ENCODE data around the gene FAM110D.

Gene FAM110D

DNA sequence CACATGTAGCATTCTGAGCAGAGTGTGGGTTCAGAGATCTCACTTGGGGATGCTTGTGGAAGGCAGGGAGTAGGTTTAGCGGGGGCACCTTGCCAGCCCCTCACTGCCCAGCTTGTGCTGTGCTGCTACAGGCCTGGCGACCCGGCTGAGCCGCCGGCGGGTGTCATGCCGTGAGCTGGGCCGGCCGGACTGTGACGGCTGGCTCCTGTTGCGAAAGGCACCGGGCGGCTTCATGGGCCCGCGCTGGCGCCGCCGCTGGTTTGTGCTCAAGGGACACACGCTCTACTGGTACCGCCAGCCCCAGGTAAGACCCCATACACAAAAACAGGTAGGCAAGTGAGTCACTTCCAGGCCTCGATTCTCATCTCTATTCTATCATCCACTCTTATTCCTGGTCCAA lies 26.0 kb downstream of the FAM110D start:
- no peak for DNase-seq (ENCODE audit: low read depth in 2 of 2, low spot score in 1 of 2)

DNA sequence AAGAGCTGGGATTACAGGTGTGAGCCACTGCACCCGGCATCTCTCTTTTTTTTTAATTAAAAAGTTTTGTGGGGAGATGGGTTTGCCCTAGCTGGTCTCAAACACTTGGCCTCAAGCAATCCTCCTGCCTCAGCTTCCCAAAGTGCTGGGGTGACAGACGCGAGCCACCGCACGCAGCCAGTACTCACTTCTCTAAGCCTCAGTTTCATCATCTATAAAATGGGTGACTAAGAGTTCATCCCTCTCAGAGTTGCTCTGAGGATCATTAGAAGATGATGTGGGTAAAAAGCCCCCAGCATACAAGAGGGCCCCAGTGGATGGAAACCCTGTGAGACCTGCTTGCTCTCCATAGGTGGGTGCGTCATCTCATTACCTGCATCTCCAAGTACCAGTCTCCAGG lies 29.0 kb downstream of the FAM110D start:
- DNase-seq (ENCODE audit: low read depth in 2 of 2, low spot score in 1 of 2), result no peak

DNA sequence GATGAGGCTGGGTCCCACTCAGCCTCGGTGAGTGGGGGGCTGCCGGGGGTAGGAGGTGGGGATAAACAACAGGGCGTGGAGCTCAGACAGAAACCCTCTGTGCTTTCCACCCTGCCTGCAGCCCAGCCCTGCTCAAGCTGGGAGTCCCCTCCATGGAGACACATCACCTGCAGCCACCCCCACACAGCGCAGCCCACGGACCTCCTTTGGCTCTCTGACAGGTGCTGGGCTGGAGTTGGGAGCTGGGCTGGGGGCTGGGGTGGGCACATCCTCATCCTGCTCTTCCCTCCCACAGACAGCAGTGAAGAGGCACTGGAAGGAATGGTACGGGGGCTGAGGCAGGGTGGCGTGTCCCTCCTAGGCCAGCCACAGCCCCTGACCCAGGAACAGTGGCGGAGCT lies 29.6 kb downstream of the FAM110D start:
- DNase-seq (ENCODE audit: low read depth in 2 of 2, low spot score in 1 of 2), result no peak

DNA sequence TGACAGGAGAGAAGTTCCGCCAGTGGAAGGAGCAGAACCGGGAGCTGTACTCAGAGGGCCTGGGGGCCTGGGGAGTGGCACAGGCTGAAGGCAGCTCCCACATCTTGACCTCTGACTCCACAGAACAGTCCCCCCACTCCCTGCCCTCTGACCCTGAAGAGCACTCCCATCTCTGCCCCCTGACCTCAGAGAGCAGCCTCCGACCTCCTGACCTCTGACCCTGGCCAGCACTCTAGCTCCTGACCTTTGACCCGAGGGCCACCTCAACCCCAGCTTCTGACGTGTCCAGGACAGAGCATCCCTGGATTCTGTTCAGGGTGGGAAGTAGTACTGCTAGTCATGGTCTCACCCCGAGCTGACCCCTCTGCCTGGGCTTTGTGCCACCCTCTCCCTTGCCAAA lies 30.5 kb downstream of the FAM110D start:
- no peak for DNase-seq (ENCODE audit: low read depth in 2 of 2, low spot score in 1 of 2)

DNA sequence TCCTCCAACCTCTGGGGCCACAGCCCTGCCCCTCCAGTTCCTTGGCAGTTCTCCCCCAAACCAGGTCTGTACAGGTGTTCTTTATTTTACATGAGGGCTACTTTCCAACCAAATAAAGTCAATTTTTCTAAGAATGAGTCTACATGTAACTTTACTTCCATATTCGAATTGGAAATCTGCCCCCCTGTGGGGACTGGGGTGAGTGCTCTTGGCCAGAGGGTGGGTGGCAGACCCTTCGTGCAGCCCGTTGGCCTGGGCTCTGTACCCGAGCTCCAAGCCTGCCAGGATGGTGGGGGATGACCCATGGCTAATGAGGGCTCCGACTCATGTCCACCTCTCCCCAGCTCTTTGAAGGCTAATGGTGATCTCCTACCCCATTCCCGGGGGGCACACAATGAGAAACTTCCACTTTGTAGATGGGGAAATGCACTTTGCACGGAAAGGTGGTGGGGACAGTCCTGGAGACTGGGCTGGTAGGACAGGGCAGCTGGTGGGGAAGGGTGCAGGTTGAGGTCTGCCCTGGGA lies 30.9 kb downstream of the FAM110D start:
- DNase-seq (ENCODE audit: low read depth in 2 of 2, low spot score in 1 of 2), result no peak

DNA sequence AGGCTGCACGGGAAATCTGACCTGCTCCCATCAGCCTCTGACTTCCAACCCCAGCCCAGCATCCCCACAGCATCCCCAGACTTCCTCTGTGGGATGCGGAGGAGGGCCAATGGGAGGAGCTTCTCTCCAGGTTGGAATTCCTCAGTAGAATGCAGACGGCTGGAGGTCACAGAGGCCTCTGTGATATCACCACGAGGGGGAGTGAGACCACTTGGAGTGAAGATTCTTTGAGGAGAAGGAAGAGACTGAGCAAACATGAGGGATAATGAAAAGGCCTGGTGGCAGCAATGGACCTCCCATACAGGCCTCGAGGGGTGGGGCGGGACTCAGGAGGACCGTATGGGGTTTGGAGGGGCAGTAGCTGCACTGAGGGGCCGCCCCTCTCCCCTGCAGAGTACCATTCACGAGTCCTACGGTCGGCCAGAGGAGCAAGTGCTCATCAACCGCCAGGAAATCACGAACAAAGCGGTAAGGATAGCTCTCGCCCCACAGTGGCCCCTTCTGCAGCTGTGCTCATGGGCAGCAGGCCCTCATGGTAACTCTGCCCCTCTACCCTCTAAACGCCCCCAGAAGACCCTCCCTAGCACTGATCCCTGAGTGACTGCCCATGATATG lies 31.6 kb downstream of the FAM110D start, which contains the start of gene CATSPER4:
Gene CATSPER4, plus strand, starts transcription at position 230 of the 615 bp plus-strand sequence. Its CDS starts 26 bp downstream, at position 256.
- DNase-seq (ENCODE audit: low read depth in 2 of 2, low spot score in 1 of 2), result no peak

DNA sequence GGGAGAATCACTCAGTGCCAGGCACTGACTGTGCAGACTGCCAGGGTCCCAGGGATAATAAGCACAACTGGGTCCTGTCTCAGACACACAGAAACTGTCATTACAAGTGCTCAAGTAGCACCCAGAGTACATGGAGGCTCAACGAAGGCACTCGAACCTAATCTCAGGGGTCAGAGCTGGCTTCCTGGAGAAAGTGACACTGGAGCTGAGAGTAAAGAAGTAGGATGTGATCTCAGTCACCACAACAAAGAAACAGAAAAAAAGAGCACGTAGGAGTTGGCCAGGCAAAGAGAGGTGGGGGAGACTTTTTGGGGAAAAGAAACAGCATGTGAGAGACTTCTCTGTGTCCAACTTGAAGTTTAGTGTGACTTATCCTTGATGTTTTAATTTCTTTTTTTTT lies 32.9 kb downstream of the FAM110D start:
- no peak for DNase-seq (ENCODE audit: low read depth in 2 of 2, low spot score in 1 of 2)

DNA sequence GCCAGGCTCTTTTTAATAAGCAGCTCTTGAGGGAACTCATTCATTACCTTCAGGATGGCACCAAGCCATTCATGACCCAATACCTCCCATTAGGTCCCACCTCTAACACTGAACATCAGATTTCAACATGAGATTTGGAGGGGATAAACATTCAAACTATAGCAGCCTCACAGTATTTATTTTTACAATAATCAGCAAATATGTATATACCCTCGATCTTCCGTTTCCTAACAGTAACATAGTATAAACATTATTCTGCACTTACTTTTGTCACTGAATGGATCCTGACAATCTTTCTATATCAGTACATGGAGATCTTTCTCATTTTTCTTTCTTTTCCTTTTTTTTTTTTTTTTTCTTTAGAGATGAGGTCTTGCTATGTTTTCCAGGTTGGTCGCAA lies 36.9 kb downstream of the FAM110D start:
- DNase-seq (ENCODE audit: low read depth in 2 of 2, low spot score in 1 of 2), result no peak

DNA sequence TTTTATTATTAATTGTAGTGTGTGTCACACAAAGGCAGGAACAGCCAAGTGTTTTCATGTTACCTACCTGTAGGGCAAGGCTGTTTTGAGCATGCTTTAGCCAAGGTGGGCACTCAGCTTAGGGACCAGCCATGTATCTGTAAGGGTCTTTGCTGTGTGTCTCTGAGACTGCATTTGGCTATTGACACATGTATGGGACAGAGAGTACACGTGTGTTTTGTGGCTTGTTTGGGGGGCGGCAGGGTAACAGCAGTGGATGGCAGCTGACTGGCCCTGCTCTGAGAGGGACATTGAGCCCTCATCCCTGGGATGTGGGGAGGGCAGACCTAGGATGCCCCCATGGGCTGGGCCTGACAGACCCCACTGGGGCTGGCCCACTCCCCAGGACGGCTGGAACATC lies 38.4 kb downstream of the FAM110D start:
- DNase-seq (ENCODE audit: low read depth in 2 of 2, low spot score in 1 of 2), result no peak

DNA sequence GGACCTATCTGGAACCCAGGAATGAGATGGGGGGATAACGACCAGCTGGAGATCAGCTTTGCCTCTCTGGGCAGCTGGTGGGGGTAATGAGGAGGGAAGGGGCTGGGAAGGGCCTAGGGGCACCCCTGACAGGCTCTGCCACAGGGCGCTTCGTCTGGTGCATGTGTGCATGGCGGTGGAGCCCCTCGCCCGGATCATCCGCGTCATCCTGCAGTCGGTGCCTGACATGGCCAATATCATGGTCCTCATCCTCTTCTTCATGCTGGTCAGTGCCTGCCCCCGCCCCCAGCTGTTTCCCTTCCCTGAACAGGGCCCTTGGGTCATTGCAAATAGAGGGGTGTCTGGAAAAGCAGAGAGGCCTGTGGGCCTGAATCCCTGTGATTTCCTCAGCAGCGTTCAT lies 38.9 kb downstream of the FAM110D start:
- DNase-seq (ENCODE audit: low read depth in 2 of 2, low spot score in 1 of 2), result no peak

DNA sequence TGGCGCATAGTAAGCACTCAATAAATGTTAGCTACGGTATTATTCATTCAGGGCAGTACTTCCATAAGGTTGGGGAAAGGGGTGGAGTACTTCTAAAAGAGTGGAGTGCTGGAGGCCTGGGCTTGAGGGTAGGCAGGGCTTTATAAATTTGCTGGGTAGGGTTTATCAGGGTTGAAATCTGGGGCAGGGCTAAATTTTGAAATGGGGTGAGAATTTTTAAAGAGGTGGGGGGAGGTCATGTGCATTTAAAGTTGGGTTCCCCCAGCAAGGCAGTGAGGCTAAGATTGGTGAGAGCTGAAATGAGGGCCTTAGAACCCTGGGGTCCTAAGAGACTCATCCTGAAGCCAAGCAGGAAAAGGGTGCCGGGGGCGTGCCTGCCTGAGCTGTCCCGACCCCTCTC lies 41.5 kb downstream of the FAM110D start:
- no peak for DNase-seq (ENCODE audit: low read depth in 2 of 2, low spot score in 1 of 2)

DNA sequence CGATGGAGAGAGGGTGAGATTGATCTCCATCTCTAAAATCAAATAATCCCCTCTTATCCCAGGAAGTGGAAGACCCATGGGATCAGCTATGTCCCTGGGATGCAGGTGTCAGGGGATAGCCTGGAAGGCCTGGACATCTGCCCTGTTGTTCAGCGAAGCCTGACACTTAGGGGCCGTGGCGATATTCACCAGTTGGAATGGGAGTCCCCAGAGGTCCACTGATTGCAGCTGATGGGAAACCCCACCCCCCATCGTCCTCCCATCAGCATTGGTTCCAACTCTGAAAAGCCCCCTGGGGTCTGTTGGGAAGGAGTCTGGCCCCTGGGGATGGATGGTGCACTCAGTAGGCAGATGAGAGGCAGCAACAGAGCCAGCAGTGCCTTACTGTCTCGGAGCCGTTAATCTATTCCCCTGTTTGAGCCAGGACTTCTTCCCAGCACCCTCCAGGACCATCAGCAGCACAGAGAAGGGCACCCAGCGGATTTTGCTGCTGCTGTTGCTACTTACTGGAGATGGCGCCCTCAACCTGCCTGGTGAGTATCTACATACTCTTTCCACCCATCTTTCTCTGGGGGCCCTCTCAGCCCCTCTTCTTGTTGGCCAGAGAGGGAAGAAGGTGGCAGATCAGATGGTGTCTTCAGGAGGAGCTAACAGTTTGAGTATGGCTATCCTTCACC lies 44.9 kb downstream of the FAM110D start:
- no peak for DNase-seq (ENCODE audit: low read depth in 2 of 2, low spot score in 1 of 2)

DNA sequence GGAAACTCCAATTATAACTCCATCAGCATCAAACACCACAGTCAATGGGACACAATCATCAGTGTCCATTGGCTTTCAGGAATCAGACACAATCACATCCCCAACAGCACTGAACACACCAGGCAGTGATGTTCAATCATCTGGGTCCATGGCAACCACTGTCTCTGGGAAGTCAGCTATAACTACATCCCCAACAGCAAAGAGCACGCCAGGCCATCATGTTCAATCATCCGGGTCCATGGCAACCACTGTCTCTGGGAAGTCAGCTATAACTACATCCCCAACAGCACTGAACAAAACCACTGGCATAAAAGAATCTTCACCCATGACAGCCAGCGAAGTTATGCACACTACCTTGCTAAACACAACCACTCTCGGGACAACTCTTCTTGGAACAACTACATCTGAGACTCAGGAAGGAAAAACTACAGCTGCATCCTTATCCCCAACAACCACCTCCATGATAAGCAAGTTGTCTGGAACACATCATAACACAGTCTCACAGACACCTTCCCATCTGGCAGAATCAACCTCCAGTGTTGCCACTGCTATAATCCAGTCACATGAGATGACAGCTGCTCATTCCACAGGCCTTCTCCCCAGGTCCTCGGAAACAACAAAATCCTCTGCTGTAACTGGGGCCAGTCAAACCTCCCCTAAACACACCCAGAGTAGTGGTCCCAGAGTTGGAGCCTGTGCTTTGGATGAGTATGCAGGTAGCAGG lies 51.4 kb downstream of the FAM110D start:
- no peak for DNase-seq (ENCODE audit: low read depth in 2 of 2, low spot score in 1 of 2)

DNA sequence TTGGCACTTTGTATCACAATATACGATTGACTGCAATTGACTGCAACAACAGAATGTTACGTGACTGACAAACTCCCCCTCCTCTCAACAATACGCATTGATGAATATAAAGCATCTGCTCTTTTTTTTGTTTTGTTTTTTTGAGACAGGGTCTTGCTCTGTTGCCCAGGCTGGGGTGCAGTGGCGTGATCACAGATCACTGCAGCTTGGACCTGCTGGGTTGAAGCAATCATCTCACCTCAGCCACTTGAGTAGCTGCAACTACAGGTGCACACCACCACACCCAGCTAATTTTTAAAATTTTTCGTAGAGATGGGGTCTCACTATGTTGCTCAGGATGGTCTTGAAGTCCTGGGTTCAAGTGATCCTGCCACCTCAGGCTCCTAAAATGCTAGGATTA lies 53.8 kb downstream of the FAM110D start:
- DNase-seq (ENCODE audit: low read depth in 2 of 2, low spot score in 1 of 2), result no peak

DNA sequence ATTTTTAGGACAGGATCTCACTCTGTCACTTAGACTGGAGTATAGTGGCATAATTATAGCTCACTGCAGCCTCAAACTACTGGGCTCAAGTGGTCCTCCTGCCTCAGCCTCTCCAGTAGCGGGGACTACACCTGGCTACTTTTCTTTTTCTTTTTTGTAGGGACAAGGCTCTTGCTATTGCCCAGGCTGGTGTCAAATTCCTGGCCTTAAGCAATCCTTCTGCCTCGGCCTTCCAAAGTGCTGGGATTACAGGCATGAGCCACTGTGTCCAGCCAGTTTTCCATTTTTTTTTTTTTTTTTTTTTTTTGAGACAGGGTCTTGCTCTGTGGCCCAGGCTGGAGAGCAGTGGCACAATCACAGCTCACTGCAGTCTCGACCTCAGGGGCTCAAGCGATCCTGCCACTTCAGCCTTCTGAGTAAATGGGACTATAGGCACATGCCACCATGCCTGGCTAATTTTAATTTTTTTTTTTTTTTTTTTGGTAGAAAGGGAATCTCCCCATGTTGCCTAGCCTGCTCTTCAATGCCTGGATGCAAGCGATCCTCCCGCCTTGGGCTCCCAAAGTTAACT lies 54.5 kb downstream of the FAM110D start:
- DNase-seq (ENCODE audit: low read depth in 2 of 2, low spot score in 1 of 2), result no peak

Data from stimulated activated CD8-positive, alpha-beta memory T cell treated with anti-CD3 and anti-CD28 coated beads, Interleukin-4, amount 100 ng/mL, for 4 hours (primary cell).